HG03457 (cell line): ENCODE results near the gene LEUTX.
"Not testable (repeated sequence)": the region's sequence is repeated elsewhere in the genome, so short reads cannot be mapped to it uniquely, and the experiment has no call there.

ENCODE experiments used
- ATAC-seq: cut with Tn5 transposase; IDR thresholded peaks from one replicate; pipeline ENCODE4 v1.9.1; 2021; ENCODE audit warnings: moderate number of reproducible peaks; ENCODE audit not compliant: unreplicated experiment

The LEUTX gene

DNA sequence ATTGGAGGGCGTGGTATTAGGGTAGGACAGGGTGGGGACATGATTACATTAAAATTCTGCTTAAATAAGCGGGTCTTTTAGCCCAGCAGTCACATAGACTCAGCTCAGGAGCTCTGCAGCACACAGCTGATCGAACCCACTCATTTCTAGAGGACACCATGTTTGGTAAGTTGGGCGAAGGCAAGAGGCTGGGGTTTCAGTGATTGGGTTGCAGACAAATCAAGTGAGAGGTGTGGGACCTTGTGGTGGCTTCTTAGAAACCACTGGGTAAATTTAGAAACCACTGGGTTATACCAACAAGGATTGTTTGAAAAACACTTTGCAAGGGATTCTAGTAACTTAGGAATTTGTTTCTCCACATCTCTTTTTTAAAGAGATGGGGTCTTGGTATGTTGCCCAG is at the start of gene LEUTX:
TSS of gene LEUTX (plus strand) at position 92 of the 400 bp plus-strand sequence. CDS start at position 159, 67 bp downstream.
- no peak for ATAC-seq

DNA sequence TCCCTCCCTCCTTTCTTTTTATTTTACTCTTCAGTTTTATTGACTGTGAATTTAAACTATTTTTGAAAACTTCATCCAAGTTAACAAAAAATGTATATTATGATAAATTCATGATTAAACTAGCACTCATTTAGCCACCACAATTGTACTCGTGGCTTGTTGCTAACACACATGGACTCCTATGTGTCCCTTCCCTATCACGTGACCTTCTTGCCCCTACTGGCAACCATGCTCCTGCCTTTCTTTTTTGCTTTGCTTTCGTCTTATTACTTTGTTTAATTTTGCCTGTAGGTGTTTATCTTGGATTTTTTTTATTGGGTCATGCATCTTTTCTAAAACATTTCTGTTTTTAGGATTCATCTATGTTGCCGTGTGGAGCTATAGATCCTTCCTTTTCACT is 49.1 kb upstream of the LEUTX start:
- ATAC-seq: no peak

- no peak for ATAC-seq
These were observed 47.0 kb upstream of the LEUTX start for GRCh38 chr19:39731685-39732084.

DNA sequence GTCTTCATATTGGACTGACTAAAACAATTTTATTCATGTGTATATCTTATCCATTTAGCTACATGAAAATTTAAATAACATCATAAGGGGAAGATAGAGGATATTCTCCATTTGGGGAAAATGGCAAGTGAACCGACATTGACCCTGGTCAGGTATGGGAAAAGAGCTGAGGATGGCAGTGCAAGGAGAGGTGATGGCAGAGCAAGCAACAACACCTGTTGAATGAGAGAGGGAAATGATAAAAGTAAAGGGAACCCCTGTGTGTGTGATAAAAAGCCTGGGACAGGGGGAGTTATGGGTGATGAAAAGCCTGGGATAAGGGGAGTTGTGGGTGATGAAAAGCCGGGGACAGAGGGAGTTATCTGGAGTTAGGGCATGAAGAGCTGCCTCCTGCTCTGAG is 44.8 kb upstream of the LEUTX start:
- no peak for ATAC-seq

GRCh38 chr19:39735688-39736087 is 43.0 kb upstream of the LEUTX start:
- no peak for ATAC-seq

DNA sequence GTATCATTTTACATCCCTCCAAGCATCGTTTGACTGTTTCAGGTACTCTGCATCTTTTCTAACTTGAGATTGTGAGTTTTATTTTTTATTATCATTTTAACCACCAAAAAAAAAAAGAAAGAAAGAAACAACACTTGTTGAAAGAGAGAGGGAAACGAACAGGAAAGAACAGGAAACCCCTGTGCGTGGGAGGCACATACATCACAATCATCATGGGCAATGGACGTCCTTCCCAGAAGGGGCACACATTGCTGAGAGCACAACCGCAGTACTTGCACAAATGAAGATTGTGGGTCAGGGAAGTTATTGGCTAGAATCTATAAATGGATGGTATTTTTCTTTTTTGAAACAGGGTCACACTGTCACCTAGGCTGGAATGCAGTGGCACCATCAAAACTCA is 42.6 kb upstream of the LEUTX start:
- no peak for ATAC-seq

DNA sequence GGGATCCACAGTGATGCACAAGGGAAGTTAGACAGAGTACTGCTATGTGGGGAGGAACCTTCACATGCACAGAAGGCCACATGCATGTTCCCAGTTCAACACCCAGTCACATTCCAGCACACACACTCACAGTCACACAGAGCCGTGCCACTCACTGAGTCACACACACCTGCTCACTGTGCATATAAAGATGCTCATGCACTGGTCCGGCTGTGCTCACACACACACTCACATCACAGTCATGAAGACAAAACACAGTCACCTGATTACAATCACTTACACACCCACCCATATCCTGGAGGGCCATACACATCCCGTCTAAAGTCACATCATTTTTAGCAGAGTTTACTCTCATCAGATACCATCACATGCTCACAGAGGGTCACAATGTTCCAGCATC is 41.3 kb upstream of the LEUTX start:
- ATAC-seq: no peak

DNA sequence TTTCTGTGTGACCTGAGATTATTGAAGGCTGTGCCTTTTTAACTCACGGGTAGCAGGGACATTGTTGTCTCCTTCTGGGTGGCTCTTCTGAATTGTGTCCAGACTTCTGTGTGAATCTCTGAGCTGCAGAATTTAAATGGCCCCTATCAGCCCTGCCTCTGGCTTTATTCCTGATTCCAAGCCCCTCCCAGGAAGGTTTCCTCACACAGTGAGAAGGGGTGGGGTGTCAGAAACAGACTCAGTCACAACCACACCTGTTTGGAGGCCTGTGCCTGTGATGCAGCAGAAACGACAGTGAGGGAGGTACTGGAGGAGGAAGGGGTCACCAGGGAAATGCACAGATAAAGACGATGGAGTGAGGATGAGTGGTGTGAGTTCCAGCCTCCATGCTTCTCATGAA is 40.8 kb upstream of the LEUTX start, which contains the start of gene CLC:
TSS of gene CLC (minus strand) at position 139 of the 400 bp plus-strand sequence. CDS start at position 62, 77 bp downstream.
- no peak for ATAC-seq

GRCh38 chr19:39738814-39739213 is 39.8 kb upstream of the LEUTX start:
- ATAC-seq: no peak

- no peak for ATAC-seq
These were observed 38.3 kb upstream of the LEUTX start for GRCh38 chr19:39740395-39740794.

DNA sequence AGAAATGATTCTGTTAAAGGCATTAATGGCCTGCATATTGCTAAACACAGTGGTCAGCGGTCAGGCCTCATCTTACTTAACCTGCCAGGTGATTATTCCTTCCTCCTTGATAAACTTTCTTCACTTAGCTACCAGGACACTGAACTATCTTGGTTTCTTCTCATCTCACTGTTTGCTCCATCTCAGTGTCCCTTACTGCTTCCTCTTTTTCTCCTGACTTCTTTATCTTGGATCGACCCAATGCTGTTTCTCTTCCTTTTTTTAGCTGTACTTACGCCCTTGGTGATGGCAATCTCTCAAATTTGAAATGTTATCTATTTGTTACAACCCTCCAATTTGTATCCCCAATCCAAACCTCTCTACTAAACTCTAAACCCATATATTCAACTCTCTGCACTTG is 33.0 kb upstream of the LEUTX start:
- no peak for ATAC-seq

DNA sequence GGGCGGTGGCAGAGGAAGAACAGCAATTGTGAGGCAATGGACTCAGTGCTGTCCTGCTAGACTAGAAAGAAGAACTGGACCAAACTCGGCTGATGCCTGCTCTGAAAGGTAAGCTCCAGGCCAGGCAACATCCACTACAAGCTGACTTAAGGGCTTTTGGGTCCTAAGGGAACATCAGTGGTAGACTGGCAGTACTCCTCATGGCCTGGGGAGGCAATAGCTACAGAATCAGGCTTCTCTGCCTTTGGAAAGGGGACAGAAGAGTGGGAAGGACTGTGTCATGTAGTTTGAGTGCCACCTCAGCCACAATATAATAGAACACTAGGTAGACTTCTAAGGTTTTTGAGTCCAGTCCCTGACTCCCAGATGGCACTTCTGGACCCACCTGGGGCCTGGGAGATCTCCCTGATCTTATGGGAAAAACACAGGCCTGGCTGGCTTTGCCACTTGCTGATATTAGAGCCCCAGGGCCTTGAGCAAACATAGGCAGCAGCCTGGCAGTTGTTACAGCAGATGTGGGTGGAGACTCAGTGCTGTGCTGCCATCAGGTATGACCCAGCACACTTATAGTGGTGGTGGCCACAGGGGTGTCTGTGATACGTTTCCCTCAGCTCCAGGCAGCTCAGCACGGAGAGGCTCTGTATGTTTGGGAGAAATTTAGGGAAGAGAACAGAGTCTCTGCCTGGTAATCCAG is 31.7 kb upstream of the LEUTX start:
- ATAC-seq: no peak

- no peak for ATAC-seq
These were observed 28.7 kb upstream of the LEUTX start for GRCh38 chr19:39749981-39750380.

DNA sequence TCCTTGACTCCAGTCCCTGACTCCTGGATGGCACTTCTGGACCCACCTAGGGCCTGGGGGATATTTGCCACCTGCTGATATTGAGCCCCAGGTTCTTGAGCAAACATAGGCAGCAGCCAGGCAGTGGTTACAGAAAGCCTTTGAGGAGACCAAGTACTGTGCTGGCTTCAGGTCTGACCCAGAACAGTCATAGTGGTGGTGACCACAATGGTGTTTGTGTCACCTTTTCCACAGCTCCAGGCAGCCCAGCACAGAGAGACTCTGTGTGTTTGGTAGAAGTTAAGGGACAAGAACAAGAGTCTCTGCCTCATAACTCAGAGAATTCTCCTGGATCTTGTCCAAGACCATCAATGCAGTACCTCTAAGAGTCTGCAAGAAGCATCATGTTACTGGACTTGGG is 26.3 kb upstream of the LEUTX start:
- no peak for ATAC-seq

DNA sequence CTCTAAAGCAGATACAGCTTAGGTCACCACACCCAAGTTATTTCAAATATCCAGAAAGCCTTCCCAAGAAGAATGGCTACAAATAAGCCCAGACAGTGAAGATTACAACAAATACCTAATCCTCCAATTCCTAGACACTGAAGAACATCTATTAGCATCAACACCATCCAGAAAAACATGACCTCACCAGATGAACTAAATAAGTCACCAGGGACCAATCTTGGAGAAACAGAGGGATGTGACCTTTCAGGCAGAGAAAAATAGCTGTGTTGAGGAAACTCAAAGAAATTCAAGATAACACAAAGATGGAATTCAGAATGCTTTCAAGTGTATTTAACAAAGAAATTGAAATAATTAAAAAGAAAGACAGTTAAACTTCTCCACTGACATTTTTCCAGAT is 25.9 kb upstream of the LEUTX start:
- no peak for ATAC-seq

DNA sequence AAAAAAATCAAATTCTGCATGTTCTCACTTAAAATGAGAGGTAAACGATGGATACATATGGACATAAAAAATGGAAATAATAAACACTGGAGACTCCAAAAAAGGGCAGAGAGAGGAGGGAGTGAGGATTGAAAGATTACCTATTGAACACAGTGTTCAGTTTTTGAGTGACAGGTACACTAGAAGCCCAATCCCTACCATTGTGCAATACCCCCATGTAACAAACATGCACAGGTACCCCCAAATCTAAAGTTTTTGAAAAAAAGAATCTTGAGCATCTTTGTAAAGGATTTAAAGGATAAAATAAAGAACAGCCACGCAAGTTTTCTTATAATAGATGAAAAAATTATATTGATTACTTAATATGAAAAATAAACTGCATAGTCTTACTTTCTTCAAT is 24.1 kb upstream of the LEUTX start:
- ATAC-seq: no peak

GRCh38 chr19:39754971-39755370 is 23.7 kb upstream of the LEUTX start:
- no peak for ATAC-seq

- no peak for ATAC-seq
These were observed 19.0 kb upstream of the LEUTX start for GRCh38 chr19:39759457-39760184.

GRCh38 chr19:39761851-39762250 is 16.8 kb upstream of the LEUTX start:
- ATAC-seq: not testable (repeated sequence)

- no peak for ATAC-seq
These were observed 13.3 kb upstream of the LEUTX start for GRCh38 chr19:39765091-39766076.

DNA sequence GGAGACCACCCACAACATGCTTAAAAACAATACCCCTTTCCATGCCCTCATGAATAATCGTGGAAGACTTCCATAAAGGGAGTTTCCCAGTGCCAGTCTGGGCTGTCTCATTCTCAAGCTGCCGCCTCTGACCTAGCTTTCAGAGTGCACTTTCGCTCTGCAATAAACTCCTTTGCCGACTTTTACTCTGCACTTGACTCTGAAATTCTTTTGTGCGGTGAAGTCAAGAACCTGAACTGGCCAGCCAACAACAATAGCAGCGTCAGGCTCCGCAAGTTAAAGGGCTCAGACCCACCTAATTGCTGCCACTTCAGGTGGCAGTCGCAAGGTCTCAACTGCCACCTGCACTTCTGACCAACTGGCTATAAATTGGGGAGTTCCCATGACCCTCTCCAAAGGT is 10.3 kb upstream of the LEUTX start:
- no peak for ATAC-seq
